WTC11 (cell line): ENCODE measurements around the gene SLC6A9. TPM values are rescaled to one million over a fixed set of nuclear protein-coding genes. Genes with fewer than 3 reads are reported as not detected.

Experiments
- ATAC-seq: fragments of 200-7000 bp; cut with Tn5 transposase; 2 replicates; pipeline ENCODE4 v1.10.0; 2021; ENCODE audit warnings: mild to moderate bottlenecking, moderate library complexity
- CTCF ChIA-PET: fragments of 300-600 bp; sonication (Branson Sonifier 250); formaldehyde crosslinking; loops from one replicate; lab custom pipeline; 2021; ENCODE audit warnings: antibody characterized with exemption; lab: Charles Lee
- POLR2A ChIA-PET: fragments of 350-600 bp; sonication (Branson Sonifier 250); formaldehyde crosslinking; loops from one replicate; lab custom pipeline; 2021; ENCODE audit warnings: antibody characterized with exemption; lab: Charles Lee
- DNase-seq: peaks from one replicate; pipeline ENCODE4 v3.0.0; 2021; ENCODE audit warnings: low spot score
- H3K27ac Mint-ChIP-seq: 2 replicates; pipeline ENCODE4 v1.8.0; 2021; ENCODE audit warnings: mixed read lengths
- H3K27me3 Mint-ChIP-seq: 2 replicates; pipeline ENCODE4 v1.8.0; 2021; ENCODE audit warnings: low read depth, mild to moderate bottlenecking, moderate library complexity, mixed read lengths
- H3K36me3 Mint-ChIP-seq: 2 replicates; pipeline ENCODE4 v1.8.0; 2021; ENCODE audit warnings: mixed read lengths
- H3K4me1 Mint-ChIP-seq: 2 replicates; pipeline ENCODE4 v1.8.0; 2022; ENCODE audit warnings: mixed read lengths
- H3K4me3 Mint-ChIP-seq: 2 replicates; pipeline ENCODE4 v1.8.0; 2021; ENCODE audit warnings: mild to moderate bottlenecking, moderate library complexity, mixed read lengths
- H3K9me3 Mint-ChIP-seq: 2 replicates; pipeline ENCODE4 v1.8.0; 2021; ENCODE audit warnings: mixed read lengths
- AFF4 ChIP-seq: sonication (generic); formaldehyde crosslinking; IDR thresholded peaks from 2 replicates; pipeline ENCODE4 v1.8.1; 2023; ENCODE audit warnings: mild to moderate bottlenecking, missing genetic modification reagents, borderline replicate concordance
- CDX4 ChIP-seq: fragments of 250-450 bp; sonication (Bioruptor Pico); IDR thresholded peaks from 2 replicates; pipeline ENCODE4 v1.9.0; 2021; ENCODE audit warnings: moderate library complexity, mild to moderate bottlenecking, inconsistent platforms, borderline replicate concordance
- ERG ChIP-seq: fragments of 250-450 bp; sonication (Bioruptor Pico); IDR thresholded peaks from 2 replicates; pipeline ENCODE4 v1.8.0; 2021; ENCODE audit warnings: mild to moderate bottlenecking
- ESRRA ChIP-seq: sonication (generic); formaldehyde crosslinking; IDR thresholded peaks from 2 replicates; pipeline ENCODE4 v1.8.1; 2022; ENCODE audit warnings: mild to moderate bottlenecking, missing genetic modification reagents, borderline replicate concordance
- FOXK1 ChIP-seq: sonication (generic); formaldehyde crosslinking; IDR thresholded peaks from 2 replicates; pipeline ENCODE4 v1.8.0; 2022; ENCODE audit warnings: mild to moderate bottlenecking, moderate library complexity, missing genetic modification reagents
- GTF2I ChIP-seq: fragments of 250-450 bp; sonication (Bioruptor Pico); conservative IDR thresholded peaks from 2 replicates; pipeline ENCODE4 v1.4.0; 2021; ENCODE audit warnings: mild to moderate bottlenecking
- IRF2 ChIP-seq: sonication (generic); formaldehyde crosslinking; IDR thresholded peaks from 2 replicates; pipeline ENCODE4 v1.8.0; 2022; ENCODE audit warnings: low read depth, missing genetic modification reagents, borderline replicate concordance
- JUN ChIP-seq: sonication (generic); formaldehyde crosslinking; IDR thresholded peaks from 2 replicates; pipeline ENCODE4 v1.8.0; 2023; ENCODE audit warnings: mild to moderate bottlenecking, missing genetic modification reagents
- KAT7 ChIP-seq: sonication (generic); formaldehyde crosslinking; IDR thresholded peaks from 2 replicates; pipeline ENCODE4 v1.8.1; 2023; ENCODE audit warnings: missing genetic modification reagents, mild to moderate bottlenecking, borderline replicate concordance
- MYBL2 ChIP-seq: sonication (generic); formaldehyde crosslinking; IDR thresholded peaks from 2 replicates; pipeline ENCODE4 v1.8.1; 2023; ENCODE audit warnings: mild to moderate bottlenecking, moderate library complexity, missing genetic modification reagents
- PREB ChIP-seq: sonication (generic); formaldehyde crosslinking; IDR thresholded peaks from 2 replicates; pipeline ENCODE4 v1.8.1; 2022; ENCODE audit warnings: mild to moderate bottlenecking, missing genetic modification reagents, moderate library complexity, borderline replicate concordance
- RORB ChIP-seq: fragments of 250-450 bp; sonication (Bioruptor Pico); IDR thresholded peaks from 2 replicates; pipeline ENCODE4 v1.9.0; 2021; ENCODE audit warnings: mild to moderate bottlenecking
- SMAD3 ChIP-seq: sonication (generic); formaldehyde crosslinking; IDR thresholded peaks from 2 replicates; pipeline ENCODE4 v1.8.0; 2022; ENCODE audit warnings: missing genetic modification reagents, mild to moderate bottlenecking, borderline replicate concordance
- TEAD1 ChIP-seq: sonication (generic); formaldehyde crosslinking; IDR thresholded peaks from 2 replicates; pipeline ENCODE4 v1.8.0; 2022; ENCODE audit warnings: mild to moderate bottlenecking, missing genetic modification reagents
- USF1 ChIP-seq: sonication (generic); formaldehyde crosslinking; IDR thresholded peaks from 2 replicates; pipeline ENCODE4 v1.8.0; 2022; ENCODE audit warnings: mild to moderate bottlenecking, missing genetic modification reagents
- ZNF121 ChIP-seq: sonication (generic); formaldehyde crosslinking; IDR thresholded peaks from 2 replicates; pipeline ENCODE4 v1.8.0; 2023; ENCODE audit warnings: missing genetic modification reagents
- ZNF317 ChIP-seq: sonication (generic); formaldehyde crosslinking; IDR thresholded peaks from 2 replicates; pipeline ENCODE4 v1.8.1; 2023; ENCODE audit warnings: low read depth, mild to moderate bottlenecking, moderate library complexity, missing genetic modification reagents, borderline replicate concordance
- ZNF396 ChIP-seq: fragments of 250-450 bp; sonication (Bioruptor Pico); IDR thresholded peaks from 2 replicates; pipeline ENCODE4 v1.8.0; 2021; ENCODE audit warnings: mild to moderate bottlenecking, moderate library complexity, borderline replicate concordance
- ZNF423 ChIP-seq: fragments of 250-450 bp; sonication (Bioruptor Pico); IDR thresholded peaks from 2 replicates; pipeline ENCODE4 v2.1.2; 2022; ENCODE audit warnings: mild to moderate bottlenecking, moderate library complexity
- ZSCAN18 ChIP-seq: fragments of 250-450 bp; sonication (Bioruptor Pico); IDR thresholded peaks from 2 replicates; pipeline ENCODE4 v2.1.2; 2022; ENCODE audit warnings: mild to moderate bottlenecking, moderate library complexity
- total RNA-seq: library from RNA; stranded (reverse); gene quantifications from 3 replicates; pipeline ENCODE4 v1.2.3, GENCODE V29; 2021

Gene SLC6A9
- total RNA-seq, 1 experiment from 2014 or later = 14.4 TPM

- POLR2A ChIA-PET = no interaction called here
- ATAC-seq (no peak; the same call in 1 of the 2 replicates), DNase-seq (no peak)
- no peaks in the 10 kb centered on the region for H3K9me3 Mint-ChIP-seq
- H3K27ac Mint-ChIP-seq = no peak overlapping the region
- CTCF ChIA-PET = interaction anchor here (0.6 to 2.5 kb wide), 7 partner anchors 11 to 87 kb away, joined by 3 to 12 read pairs (median 5); no protein-coding TSS in a partner anchor
- H3K4me3 Mint-ChIP-seq = no peak overlapping the region
- no peaks in the 10 kb centered on the region for H3K27me3 Mint-ChIP-seq
- peaks cover 10% of the 10 kb centered on the region for H3K4me1 Mint-ChIP-seq
- TF ChIP-seq GTF2I = no peak
- no peak for TF ChIP-seq ESRRA (CRISPR knock-in tag)
- no peak for TF ChIP-seq MYBL2 (CRISPR knock-in tag)
- TF ChIP-seq ZSCAN18 (CRISPR knock-in tag) = no peak
- no peak for TF ChIP-seq PREB (CRISPR knock-in tag)
- TF ChIP-seq TEAD1 (CRISPR knock-in tag) = no peak
- TF ChIP-seq CDX4 (CRISPR knock-in tag) = no peak
- no peak for TF ChIP-seq ZNF423 (CRISPR knock-in tag)
- H3K36me3 Mint-ChIP-seq = 0 out of 2 replicates have a peak, but pooled peaks cover 4% of the 10 kb centered on the region
These were observed 9.5 kb downstream of the SLC6A9 start for GRCh38 chr1:44021581-44022321.

GRCh38 chr1:44021156-44021555, 10.1 kb downstream of the SLC6A9 start:
- DNase-seq = no peak
- Mint-ChIP-seq H3K4me3 (no peak overlapping the region), H3K9me3 (no peaks in the 10 kb centered on the region), H3K4me1 (peaks cover 9% of the 10 kb centered on the region), H3K36me3 (0 out of 2 replicates have a peak, but pooled peaks cover 4% of the 10 kb centered on the region), H3K27me3 (no peaks in the 10 kb centered on the region), H3K27ac (no peak overlapping the region)
- no peak for ATAC-seq
- no peak for TF ChIP-seq SMAD3 (CRISPR knock-in tag)
- TF ChIP-seq ZNF121 (CRISPR knock-in tag) = no peak
- no peak for TF ChIP-seq ERG (CRISPR knock-in tag)
- no peak for TF ChIP-seq ZNF317
- TF ChIP-seq KAT7 = no peak
- no peak for TF ChIP-seq FOXK1
- TF ChIP-seq AFF4 (CRISPR knock-in tag) = no peak
- no peak for TF ChIP-seq RORB (CRISPR knock-in tag)
- TF ChIP-seq USF1 = no peak
- no peak for TF ChIP-seq ZNF396 (CRISPR knock-in tag)
- TF ChIP-seq JUN (CRISPR knock-in tag) = no peak
- no peak for TF ChIP-seq IRF2 (CRISPR knock-in tag)
- ChIA-PET CTCF (interaction anchor here (0.6 to 2.5 kb wide), 6 partner anchors 10 to 86 kb away, joined by 3 to 12 read pairs (median 6); no protein-coding TSS in a partner anchor), POLR2A (interaction anchor here (1.0 kb wide), 1 partner anchor 23 kb away, joined by 5 read pairs; no protein-coding TSS in a partner anchor)
